CD14-positive monocyte (primary cell): ENCODE measurements around the gene MACROD2. TPM values are rescaled to one million over a fixed set of nuclear protein-coding genes. Genes with fewer than 3 reads are reported as not detected.

Experiments
- DNase-seq, 3 donors: peaks; one replicate each; pipeline ENCODE4 v3.0.0-alpha.2; 2011 to 2022
- H2AFZ ChIP-seq: 2 replicates; pipeline ENCODE4 v1.6.0; 2012; ENCODE audit warnings: mild to moderate bottlenecking, low read depth, low read length, inconsistent platforms; ENCODE audit not compliant: insufficient read depth, poor library complexity, severe bottlenecking
- H3K27ac ChIP-seq, 2 donors: 1 replicate in 1 of 2; 2 replicates in 1 of 2; pipeline ENCODE4 v1.5.1; 2012 to 2013; ENCODE audit warnings: low read length in 2 of 2, control low read depth in 1 of 2, inconsistent platforms in 1 of 2, low read depth in 1 of 2, mild to moderate bottlenecking in 1 of 2
- H3K27me3 ChIP-seq, 2 donors: one replicate each; pipeline versions ENCODE4 v1.6.0 to v1.6.1; 2011 to 2013; ENCODE audit warnings: low read length in 2 of 2; ENCODE audit not compliant: control insufficient read depth in 2 of 2, insufficient read depth in 2 of 2
- H3K36me3 ChIP-seq, 2 donors: replicated peaks in 1 of 2; 1 replicate in 1 of 2; 2 replicates in 1 of 2; pipeline versions ENCODE4 v1.5.1 to v1.6.1; 2012 to 2013; ENCODE audit warnings: low read length in 2 of 2, control low read depth in 1 of 2, inconsistent platforms in 1 of 2, mild to moderate bottlenecking in 1 of 2; ENCODE audit not compliant: insufficient read depth in 2 of 2, control insufficient read depth in 1 of 2
- H3K4me1 ChIP-seq, 2 donors: 1 replicate in 1 of 2; 2 replicates in 1 of 2; pipeline versions ENCODE4 v1.5.1 to v1.6.1; 2012 to 2013; ENCODE audit warnings: low read length in 2 of 2, control low read depth in 1 of 2, inconsistent platforms in 1 of 2, mild to moderate bottlenecking in 1 of 2, moderate library complexity in 1 of 2; ENCODE audit not compliant: insufficient read depth in 2 of 2, control insufficient read depth in 1 of 2
- H3K4me2 ChIP-seq: replicated peaks from 2 replicates; pipeline ENCODE3; 2012; ENCODE audit warnings: low read length, moderate library complexity, mild to moderate bottlenecking; ENCODE audit not compliant: poor library complexity, severe bottlenecking; ENCODE audit errors: extremely low read depth
- H3K4me3 ChIP-seq, 3 experiments: fragments of 200-600 bp in 1 of 3; sonication (generic) in 1 of 3; replicated peaks in 1 of 3; 1 replicate in 2 of 3; 2 replicates in 1 of 3; pipeline ENCODE4 v1.5.1; 2011 to 2013; ENCODE audit warnings: low read length in 3 of 3, mild to moderate bottlenecking in 3 of 3, control low read depth in 2 of 3, low read depth in 2 of 3, inconsistent platforms in 1 of 3, moderate library complexity in 1 of 3
- H3K79me2 ChIP-seq: 2 replicates; pipeline ENCODE4 v1.6.0; 2012; ENCODE audit warnings: mild to moderate bottlenecking, control low read depth, inconsistent platforms, low read length, moderate library complexity; ENCODE audit not compliant: insufficient read depth
- H3K9ac ChIP-seq: 2 replicates; pipeline ENCODE4 v1.6.0; 2017; ENCODE audit warnings: low read length, mild to moderate bottlenecking; ENCODE audit not compliant: insufficient read depth, poor library complexity, severe bottlenecking
- H3K9me3 ChIP-seq, 2 donors: replicated peaks in 1 of 2; 1 replicate in 1 of 2; 2 replicates in 1 of 2; pipeline versions ENCODE4 v1.5.1 to v1.6.1; 2012 to 2013; ENCODE audit warnings: low read length in 2 of 2, control low read depth in 1 of 2; ENCODE audit not compliant: control insufficient read depth in 1 of 2, insufficient read depth in 1 of 2
- H4K20me1 ChIP-seq: 2 replicates; pipeline ENCODE4 v1.6.0; 2012; ENCODE audit warnings: mild to moderate bottlenecking, low read length, control low read depth, moderate library complexity; ENCODE audit not compliant: insufficient read depth
- H3K27ac Mint-ChIP-seq, 7 donors: one replicate each; pipeline ENCODE4 v1.8.0; 2020; ENCODE audit warnings: mild to moderate bottlenecking in 7 of 7, mixed read lengths in 7 of 7, moderate library complexity in 6 of 7, inconsistent platforms in 2 of 7
- H3K27me3 Mint-ChIP-seq, 3 donors: one replicate each; pipeline ENCODE4 v1.8.0; 2021 to 2022; ENCODE audit warnings: low read depth in 3 of 3, mild to moderate bottlenecking in 3 of 3, mixed read lengths in 3 of 3, moderate library complexity in 3 of 3, inconsistent platforms in 1 of 3
- H3K36me3 Mint-ChIP-seq, 2 donors: one replicate each; pipeline ENCODE4 v1.8.0; 2020; ENCODE audit warnings: mixed read lengths in 2 of 2, inconsistent platforms in 1 of 2, mild to moderate bottlenecking in 1 of 2
- H3K4me1 Mint-ChIP-seq: one replicate; pipeline ENCODE4 v1.8.0; 2020; ENCODE audit warnings: mild to moderate bottlenecking, mixed read lengths
- H3K4me3 Mint-ChIP-seq, 2 donors: one replicate each; pipeline ENCODE4 v1.8.0; 2020; ENCODE audit warnings: mild to moderate bottlenecking in 2 of 2, mixed read lengths in 2 of 2, moderate library complexity in 1 of 2
- H3K9me3 Mint-ChIP-seq, 7 donors: one replicate each; pipeline ENCODE4 v1.8.0; 2020 to 2022; ENCODE audit warnings: mixed read lengths in 7 of 7, mild to moderate bottlenecking in 6 of 7, moderate library complexity in 6 of 7, inconsistent platforms in 2 of 7
- CTCF ChIP-seq: fragments of 200-600 bp; IDR thresholded peaks from one replicate; pipeline ENCODE4 v1.8.0; 2022; ENCODE audit warnings: antibody characterized with exemption, mild to moderate bottlenecking
- WGBS: methylation state at CpG from one replicate; pipeline ENCODE4 v1.1.5; 2013; ENCODE audit warnings: missing lambda C conversion rate; ENCODE audit not compliant: insufficient coverage; 5-methylcytosine and 5-hydroxymethylcytosine counted together
- intact Hi-C, 2 donors: fragments of 100-400 bp; cut with micrococcal nuclease; formaldehyde crosslinking; loops; one replicate each; pipeline versions ENCODE4 v1.15.0 to v1.15.1; 2023
- polyA plus RNA-seq, 3 donors: library from polyadenylated mRNA; depleted of rRNA in 1 of 3; unstranded in 2 of 3; stranded (reverse) in 1 of 3; fragments of 300-500 nt in 2 of 3; fragments of >200 nt in 1 of 3; fragmentation: Illumina TruSeq in 2 of 3; gene quantifications; 1 replicate in 2 of 3; 2 replicates in 1 of 3; pipeline ENCODE4 v1.2.3, GENCODE V29; 2012 to 2021

The MACROD2 gene
- polyA plus RNA-seq, 3 donors: 0.23 TPM; not detected in 2

GRCh38 chr20:14497004-14497403 is 501.7 kb downstream of the MACROD2 start:
- Histone ChIP-seq H3K36me3 (no peaks in the 10 kb centered on the region), H2AFZ (no peak overlapping the region), H3K9ac (no peak overlapping the region), H3K9me3 (peaks cover 0 to 10% of the 10 kb centered on the region in 2 donors), H3K27me3 (no peaks in the 10 kb centered on the region), H3K27ac (no peak overlapping the region), H3K4me3 (no peak overlapping the region), H3K79me2 (no peaks in the 10 kb centered on the region), H3K4me1 (no peaks in the 10 kb centered on the region), H3K4me2 (no peak overlapping the region), H4K20me1 (no peaks in the 10 kb centered on the region)
- WGBS: 83% methylated on average over 2 of the region's 2 CpGs
- Mint-ChIP-seq H3K4me3 (no peak overlapping the region), H3K9me3 (peaks cover 0 to 8% (median 2%) of the 10 kb centered on the region in 7 donors), H3K27me3 (no peaks in the 10 kb centered on the region), H3K36me3 (no peaks in the 10 kb centered on the region), H3K4me1 (no peaks in the 10 kb centered on the region), H3K27ac (no peak overlapping the region)
- DNase-seq: no peak
- no peak for TF ChIP-seq CTCF
- intact Hi-C loops: no loop called here

DNA sequence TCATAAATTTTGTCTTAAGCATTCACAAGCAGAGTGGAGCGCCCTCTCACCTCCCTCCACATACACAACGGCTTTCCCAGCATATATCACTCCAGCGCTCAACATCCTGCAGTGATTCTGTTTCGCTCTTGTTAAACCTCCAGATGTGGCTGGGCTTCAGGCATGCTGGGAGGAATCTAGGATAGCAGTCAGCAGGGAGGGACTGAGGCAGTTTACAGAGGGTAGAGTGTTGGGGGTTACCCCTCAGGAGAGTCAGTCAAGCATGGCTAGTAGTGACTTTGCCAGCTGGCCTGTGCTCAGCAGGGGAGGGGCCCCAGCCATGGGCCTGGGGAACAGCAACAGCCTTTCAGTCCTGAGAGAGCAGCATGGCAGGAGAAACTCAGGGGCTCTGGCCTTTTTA is 503.5 kb downstream of the MACROD2 start:
- intact Hi-C loops: no loop called here
- 76% methylated on average over 2 of the region's 4 CpGs for WGBS
- no peak for TF ChIP-seq CTCF

More for the DNA sequence above, 503.5 kb downstream of the MACROD2 start:
- Histone ChIP-seq H2AFZ (no peak overlapping the region), H3K4me1 (no peaks in the 10 kb centered on the region), H3K27me3 (no peaks in the 10 kb centered on the region), H3K4me2 (no peak overlapping the region), H3K4me3 (no peak overlapping the region), H3K9me3 (peaks cover 0 to 10% of the 10 kb centered on the region in 2 donors), H3K27ac (no peak overlapping the region), H4K20me1 (no peaks in the 10 kb centered on the region), H3K9ac (no peak overlapping the region), H3K36me3 (no peaks in the 10 kb centered on the region), H3K79me2 (no peaks in the 10 kb centered on the region)
- H3K9me3 Mint-ChIP-seq: peaks cover 0 to 12% (median 4%) of the 10 kb centered on the region in 7 donors
- H3K4me3 Mint-ChIP-seq: no peak overlapping the region
- no peaks in the 10 kb centered on the region for H3K4me1 Mint-ChIP-seq
- no peak overlapping the region for H3K27ac Mint-ChIP-seq
- H3K36me3 Mint-ChIP-seq: no peaks in the 10 kb centered on the region
- no peak for DNase-seq
- no peaks in the 10 kb centered on the region for H3K27me3 Mint-ChIP-seq
